HEK293T (cell line): ENCODE data around the gene KPNA1.

Source experiments
- ARNT ChIP-seq: fragments of 450-650 bp; IDR thresholded peaks from 2 replicates; pipeline ENCODE4 v1.6.1; 2017; ENCODE audit warnings: mild to moderate bottlenecking
- BHLHE40 ChIP-seq: fragments of 450-650 bp; IDR thresholded peaks from 2 replicates; pipeline ENCODE4 v1.6.1; 2016; ENCODE audit warnings: mild to moderate bottlenecking, moderate library complexity, borderline replicate concordance
- ELF4 ChIP-seq: fragments of 450-650 bp; IDR thresholded peaks from 2 replicates; pipeline ENCODE4 v1.6.1; 2017; ENCODE audit warnings: antibody characterized with exemption
- FOXA1 ChIP-seq: fragments of 450-650 bp; IDR thresholded peaks from 2 replicates; pipeline ENCODE4 v1.6.1; 2016; ENCODE audit warnings: mild to moderate bottlenecking
- FOXK2 ChIP-seq: fragments of 450-650 bp; IDR thresholded peaks from 2 replicates; pipeline ENCODE4 v1.6.1; 2016; ENCODE audit warnings: mild to moderate bottlenecking
- FOXM1 ChIP-seq: fragments of 450-650 bp; IDR thresholded peaks from 2 replicates; pipeline ENCODE4 v1.6.1; 2017; ENCODE audit warnings: mild to moderate bottlenecking, borderline replicate concordance
- HDGF ChIP-seq: fragments of 450-650 bp; IDR thresholded peaks from 2 replicates; pipeline ENCODE4 v1.6.1; 2017; ENCODE audit warnings: antibody characterized with exemption, borderline replicate concordance
- NFRKB ChIP-seq: fragments of 450-650 bp; IDR thresholded peaks from 2 replicates; pipeline ENCODE4 v1.6.1; 2016; ENCODE audit warnings: mild to moderate bottlenecking, moderate library complexity
- PKNOX1 ChIP-seq: fragments of 450-650 bp; IDR thresholded peaks from 2 replicates; pipeline ENCODE4 v1.6.1; 2016
- SP1 ChIP-seq: fragments of 450-650 bp; IDR thresholded peaks from 2 replicates; pipeline ENCODE4 v1.6.1; 2017
- SUZ12 ChIP-seq: fragments of 450-650 bp; IDR thresholded peaks from 2 replicates; pipeline ENCODE4 v1.6.1; 2016; ENCODE audit warnings: mild to moderate bottlenecking

- TF ChIP-seq BHLHE40 = no peak
- no peak for TF ChIP-seq FOXM1
- TF ChIP-seq FOXA1 = no peak
- TF ChIP-seq SP1 = no peak
- no peak for TF ChIP-seq NFRKB
- no peak for TF ChIP-seq SUZ12
- no peak for TF ChIP-seq HDGF
- no peak for TF ChIP-seq PKNOX1
- TF ChIP-seq FOXK2 = no peak
- TF ChIP-seq ARNT = no peak
- no peak for TF ChIP-seq ELF4
Measured at GRCh38 chr3:122405015-122405414, 109.7 kb downstream of the KPNA1 start.
